NCI-H82 treated with DMSO at 0.1 percent for 48 hours (cell line): ENCODE results near the gene CEP43.

ENCODE experiments used
- DNase-seq: peaks from one replicate; lab custom pipeline; 2025; ENCODE audit not compliant: unreplicated experiment; lab: John Stamatoyannopoulos, UW

Gene CEP43

GRCh38 chr6:166966268-166966667, 32.9 kb upstream of the CEP43 start:
- DNase-seq = no peak

GRCh38 chr6:166969390-166970002, 29.7 kb upstream of the CEP43 start:
- DNase-seq = no peak

- DNase-seq = no peak
Measured at GRCh38 chr6:166970091-166970490, 29.1 kb upstream of the CEP43 start.

GRCh38 chr6:166970776-166971175, 28.4 kb upstream of the CEP43 start:
- DNase-seq = no peak

- DNase-seq = no peak
Measured at GRCh38 chr6:166971271-166971670, 27.9 kb upstream of the CEP43 start.

GRCh38 chr6:166972101-166972500, 27.1 kb upstream of the CEP43 start:
- no peak for DNase-seq

- no peak for DNase-seq
Measured at GRCh38 chr6:166976636-166977035, 22.6 kb upstream of the CEP43 start.

- no peak for DNase-seq
Measured at GRCh38 chr6:166977621-166978525, 21.3 kb upstream of the CEP43 start.

- DNase-seq = no peak
Measured at GRCh38 chr6:166980738-166981137, 18.5 kb upstream of the CEP43 start.

GRCh38 chr6:166987448-166987847, 11.7 kb upstream of the CEP43 start:
- DNase-seq = no peak

- DNase-seq = no peak
Measured at GRCh38 chr6:166987930-166988329, 11.3 kb upstream of the CEP43 start.

GRCh38 chr6:166988674-166989201, 10.5 kb upstream of the CEP43 start:
- no peak for DNase-seq

GRCh38 chr6:166989427-166990032, 9.7 kb upstream of the CEP43 start:
- no peak for DNase-seq

GRCh38 chr6:166996406-166996805, 2.8 kb upstream of the CEP43 start:
- no peak for DNase-seq

GRCh38 chr6:166997348-166997747, 1.8 kb upstream of the CEP43 start:
- no peak for DNase-seq

- DNase-seq = no peak
Measured at GRCh38 chr6:166997768-166998255, 1.4 kb upstream of the CEP43 start.

- no peak for DNase-seq
Measured at GRCh38 chr6:166998256-166999144, 697 bp upstream of the CEP43 start.

GRCh38 chr6:166999884-167000253, 672 bp downstream of the CEP43 start:
- no peak for DNase-seq

- no peak for DNase-seq
Measured at GRCh38 chr6:167000759-167001158, 1.6 kb downstream of the CEP43 start.

GRCh38 chr6:167005350-167006159, 6.4 kb downstream of the CEP43 start:
- no peak for DNase-seq
